Activated naive CD4-positive, alpha-beta T cell treated with anti-CD3 and anti-CD28 coated beads for 36 hours (primary cell): ENCODE results near the gene MYOZ3. TPM values are rescaled to one million over a fixed set of nuclear protein-coding genes. Genes with fewer than 3 reads are reported as not detected.

ENCODE experiments used
- CTCF ChIA-PET: fragments of 350-600 bp; sonication (Branson Sonifier 250); formaldehyde crosslinking; loops from one replicate; lab custom pipeline; 2021; ENCODE audit warnings: antibody characterized with exemption; lab: Charles Lee
- DNase-seq: peaks from one replicate; pipeline ENCODE4 v3.0.0-alpha.2; 2020
- H3K27ac Mint-ChIP-seq: one replicate; pipeline ENCODE4 v1.8.0; 2021; ENCODE audit warnings: mild to moderate bottlenecking, mixed read lengths
- H3K27me3 Mint-ChIP-seq: one replicate; pipeline ENCODE4 v1.8.0; 2021; ENCODE audit warnings: low read depth, mixed read lengths
- H3K36me3 Mint-ChIP-seq: one replicate; pipeline ENCODE4 v1.8.0; 2021; ENCODE audit warnings: low read depth, mixed read lengths
- H3K4me1 Mint-ChIP-seq: one replicate; pipeline ENCODE4 v1.8.0; 2021; ENCODE audit warnings: low read depth, mixed read lengths
- H3K4me3 Mint-ChIP-seq: one replicate; pipeline ENCODE4 v1.8.0; 2021; ENCODE audit warnings: mild to moderate bottlenecking, moderate library complexity, mixed read lengths
- H3K9me3 Mint-ChIP-seq: one replicate; pipeline ENCODE4 v1.8.0; 2021; ENCODE audit warnings: mixed read lengths
- intact Hi-C: fragments of 100-400 bp; cut with micrococcal nuclease; formaldehyde crosslinking; loops from one replicate; pipeline ENCODE4 v1.15.1; 2023
- total RNA-seq, 2 experiments: library from RNA; stranded (reverse); gene quantifications; one replicate each; pipeline ENCODE4 v1.2.3, GENCODE V29; 2021

The MYOZ3 gene
- total RNA-seq, 2 experiments from 2014 or later, result 0.17 to 0.49 TPM

DNA sequence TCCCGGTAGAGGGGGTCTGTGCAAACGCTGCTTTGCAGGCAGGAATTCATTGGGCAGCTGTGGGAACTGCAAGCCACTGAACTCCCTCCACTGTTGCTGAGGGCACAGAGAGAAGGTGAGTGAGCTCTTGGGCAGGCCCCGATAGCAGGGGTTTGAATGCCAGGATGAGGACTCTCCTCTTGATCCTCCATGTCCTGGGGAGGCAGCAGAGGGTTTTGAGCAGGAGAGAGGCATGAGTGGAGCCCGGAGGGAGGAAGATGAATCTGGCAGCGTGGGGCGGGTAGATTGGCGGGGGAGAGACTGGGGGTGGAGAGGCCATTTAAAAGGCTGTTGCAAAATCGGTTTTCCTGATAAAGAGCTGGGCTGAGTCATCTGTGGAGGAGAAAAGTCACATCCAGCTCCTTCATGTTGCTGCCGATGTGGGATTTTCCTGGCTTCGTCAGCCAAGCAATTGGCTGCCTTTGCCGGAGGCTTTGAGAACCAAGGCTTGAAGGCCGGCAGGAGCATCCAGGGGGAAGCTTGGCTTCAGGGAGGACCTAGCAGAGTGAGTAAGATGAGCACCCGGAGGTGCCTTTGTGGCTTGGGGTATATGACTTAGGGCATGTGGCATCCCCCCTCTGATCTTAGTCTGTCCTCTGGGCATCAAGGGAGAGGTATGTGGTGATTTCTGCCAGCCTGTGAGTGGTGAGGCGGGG is 20.6 kb upstream of the MYOZ3 start, which contains the start of gene SYNPO:
Gene SYNPO, plus strand, starts transcription at position 350 of the 695 bp plus-strand sequence. CDS start 7,616 bp downstream, outside the sequence.
- Mint-ChIP-seq H3K36me3 (no peaks in the 10 kb centered on the region), H3K27me3 (peaks cover 5% of the 10 kb centered on the region), H3K4me3 (no peak within 1 kb of the TSS), H3K9me3 (no peaks in the 10 kb centered on the region), H3K27ac (no peak within 1 kb of the TSS), H3K4me1 (no peaks in the 10 kb centered on the region)
- intact Hi-C loops, result no loop called here
- CTCF ChIA-PET, result no interaction called here
- DNase-seq, result no peak

DNA sequence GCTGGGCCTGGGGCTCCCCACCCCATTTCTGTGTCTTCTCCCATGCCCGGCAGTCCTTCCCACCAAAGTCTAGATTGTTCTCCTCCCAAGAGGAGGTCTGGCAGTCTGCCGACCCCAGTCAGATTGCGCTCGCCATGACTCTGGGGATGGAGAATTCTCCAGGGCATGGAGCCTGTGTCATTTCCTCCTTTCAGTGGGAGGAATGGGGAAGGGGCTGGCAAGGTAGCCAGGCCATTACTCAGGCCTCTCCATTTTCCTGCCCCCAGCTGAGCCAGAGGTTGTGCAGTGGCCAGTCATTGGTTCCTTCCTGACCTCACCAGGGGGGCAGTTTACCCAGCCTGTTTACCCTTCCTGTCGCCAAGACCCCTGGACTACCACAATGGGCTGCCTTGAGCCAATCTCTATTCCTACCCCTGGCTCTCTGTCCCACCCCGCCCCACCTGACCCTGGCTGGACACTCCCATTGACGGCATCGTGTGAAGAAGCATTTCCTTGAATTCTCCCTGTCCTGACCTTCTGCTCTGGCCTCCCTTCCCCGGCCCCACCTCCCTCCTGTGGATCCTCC is 20.0 kb upstream of the MYOZ3 start:
- Mint-ChIP-seq H3K4me3 (no peak overlapping the region), H3K27ac (no peak overlapping the region), H3K4me1 (no peaks in the 10 kb centered on the region), H3K9me3 (no peaks in the 10 kb centered on the region), H3K27me3 (peaks cover 5% of the 10 kb centered on the region), H3K36me3 (no peaks in the 10 kb centered on the region)
- CTCF ChIA-PET, result no interaction called here
- intact Hi-C loops, result no loop called here
- DNase-seq, result no peak

DNA sequence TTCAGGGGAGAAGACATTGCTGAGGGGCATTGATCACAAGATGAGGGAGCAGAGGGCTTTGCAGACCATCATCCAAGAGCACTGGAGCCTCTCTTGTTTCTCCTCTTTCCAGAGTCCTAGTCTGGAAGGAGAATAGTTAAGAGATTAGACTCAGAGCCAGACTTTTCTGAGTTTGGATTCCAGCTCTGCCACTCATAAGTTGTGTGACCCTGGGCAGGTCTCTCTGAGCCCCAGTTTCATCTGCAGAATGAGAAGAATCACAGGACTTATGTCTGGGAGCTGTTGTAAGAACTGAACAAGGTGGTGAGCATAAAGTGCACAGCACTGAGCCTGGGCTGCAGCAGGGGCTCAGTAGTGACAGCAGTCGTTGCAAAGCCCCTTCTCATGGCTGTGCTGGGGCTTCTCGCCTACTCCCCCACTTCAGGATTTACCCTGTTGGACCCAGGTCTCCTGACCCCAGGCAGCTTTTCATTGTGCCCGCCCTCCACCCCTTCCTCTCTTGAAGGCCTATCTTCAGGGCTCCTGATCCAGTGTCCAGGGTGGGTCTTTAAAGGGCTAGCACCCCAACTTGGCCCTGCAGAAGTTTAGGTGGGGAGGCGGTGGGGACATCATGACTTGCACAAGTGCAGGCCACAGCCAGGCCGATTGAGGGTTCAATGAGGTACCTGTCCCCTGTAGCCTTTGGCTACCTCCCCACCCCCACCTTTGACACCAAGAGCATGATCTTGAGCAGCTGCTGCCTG is 19.1 kb upstream of the MYOZ3 start:
- Mint-ChIP-seq H3K27me3 (peaks cover 3% of the 10 kb centered on the region), H3K4me3 (no peak overlapping the region), H3K27ac (no peak overlapping the region), H3K9me3 (no peaks in the 10 kb centered on the region), H3K4me1 (no peaks in the 10 kb centered on the region), H3K36me3 (no peaks in the 10 kb centered on the region)
- intact Hi-C loops, result no loop called here
- CTCF ChIA-PET, result interaction anchor here (1.2 kb wide), 1 partner anchor 15 kb away, joined by 4 read pairs; no protein-coding TSS in a partner anchor
- no peak for DNase-seq

DNA sequence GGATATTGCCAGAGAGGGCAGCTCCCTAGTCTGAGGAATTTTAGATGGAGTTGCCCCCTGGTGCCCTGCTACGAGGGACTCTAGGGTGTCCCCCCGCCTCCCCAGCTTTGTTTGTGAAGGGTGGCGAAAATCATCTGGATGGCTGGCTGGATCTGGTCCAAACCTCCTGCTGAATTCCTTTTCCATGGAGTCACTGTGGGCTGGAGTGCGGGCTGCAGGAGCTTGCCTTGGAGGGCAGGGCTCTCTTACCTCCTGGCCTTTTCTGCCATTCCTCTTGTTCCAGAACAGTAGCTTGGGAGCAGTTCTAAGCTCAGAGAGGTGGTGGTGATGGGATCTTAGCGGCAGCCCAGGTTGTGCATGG is 18.5 kb upstream of the MYOZ3 start:
- intact Hi-C loops, result no loop called here
- Mint-ChIP-seq H3K4me3 (no peak overlapping the region), H3K4me1 (no peaks in the 10 kb centered on the region), H3K9me3 (no peaks in the 10 kb centered on the region), H3K36me3 (no peaks in the 10 kb centered on the region), H3K27ac (no peak overlapping the region), H3K27me3 (no peaks in the 10 kb centered on the region)
- CTCF ChIA-PET, result interaction anchor here (1.2 to 1.3 kb wide), 2 partner anchors 12 to 15 kb away, joined by 4 read pairs; no protein-coding TSS in a partner anchor
- no peak for DNase-seq

DNA sequence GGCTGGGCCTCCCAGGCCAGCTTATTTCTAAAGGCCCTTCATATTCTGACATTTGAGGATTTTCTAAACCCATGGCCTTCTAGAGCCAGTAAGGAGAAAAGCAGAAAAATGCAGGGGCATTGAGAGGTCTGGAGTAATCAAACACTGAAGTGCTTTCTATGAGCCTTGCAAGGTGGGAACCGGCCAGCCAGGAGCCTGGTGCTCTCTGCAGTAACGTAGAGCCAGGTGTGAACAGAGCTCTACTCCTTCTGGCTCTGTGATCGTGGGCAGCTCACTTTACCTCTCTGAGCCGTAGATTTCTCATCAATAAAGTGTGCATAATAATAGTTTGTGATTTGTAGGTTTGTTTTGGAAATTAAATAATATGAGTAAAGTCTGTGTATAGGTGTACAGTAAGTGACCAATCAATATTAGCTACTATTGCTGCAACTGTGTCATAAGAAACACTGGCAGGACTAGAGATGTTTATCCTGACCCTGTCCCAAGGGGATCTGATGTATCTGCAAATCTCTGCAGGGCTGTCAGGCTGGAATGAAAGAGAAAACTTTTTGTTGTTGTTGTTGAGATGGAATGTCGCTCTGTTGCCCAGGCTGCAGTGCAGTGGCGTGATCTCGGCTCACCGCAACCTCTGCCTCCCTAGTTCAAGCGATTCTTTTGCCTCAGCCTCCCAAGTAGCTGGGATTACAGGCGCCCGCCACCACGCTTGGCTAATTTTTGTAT is 17.9 kb upstream of the MYOZ3 start:
- Mint-ChIP-seq H3K4me1 (no peaks in the 10 kb centered on the region), H3K36me3 (no peaks in the 10 kb centered on the region), H3K9me3 (no peaks in the 10 kb centered on the region), H3K27me3 (no peaks in the 10 kb centered on the region), H3K27ac (no peak overlapping the region), H3K4me3 (no peak overlapping the region)
- intact Hi-C loops, result no loop called here
- CTCF ChIA-PET, result interaction anchor here (0.6 to 1.3 kb wide), 4 partner anchors 12 to 680 kb away, joined by 3 to 4 read pairs (median 4); partner anchors contain the start of gene SMIM3
- no peak for DNase-seq

DNA sequence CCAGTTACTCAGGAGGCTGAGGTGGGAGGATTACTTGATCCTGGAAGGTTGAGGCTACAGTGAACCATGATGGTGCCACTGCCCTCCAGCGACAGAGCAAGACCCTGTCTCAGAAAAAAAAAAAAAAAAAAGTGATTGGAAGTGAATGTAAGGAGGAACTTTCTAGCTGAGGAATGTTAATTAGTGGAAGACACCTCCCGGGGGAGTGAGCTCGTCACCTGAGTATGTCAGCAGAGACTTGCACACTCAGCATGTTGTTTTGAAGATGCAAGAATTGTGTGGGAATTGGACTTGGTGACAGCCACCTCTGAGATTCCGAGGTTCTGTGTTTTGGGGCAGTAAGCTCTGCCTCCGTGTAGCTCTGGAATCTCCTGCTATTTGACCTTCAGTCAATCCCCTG is 17.0 kb upstream of the MYOZ3 start:
- H3K9me3 Mint-ChIP-seq, result no peaks in the 10 kb centered on the region
- intact Hi-C loops, result no loop called here
- no peak overlapping the region for H3K27ac Mint-ChIP-seq

DNA sequence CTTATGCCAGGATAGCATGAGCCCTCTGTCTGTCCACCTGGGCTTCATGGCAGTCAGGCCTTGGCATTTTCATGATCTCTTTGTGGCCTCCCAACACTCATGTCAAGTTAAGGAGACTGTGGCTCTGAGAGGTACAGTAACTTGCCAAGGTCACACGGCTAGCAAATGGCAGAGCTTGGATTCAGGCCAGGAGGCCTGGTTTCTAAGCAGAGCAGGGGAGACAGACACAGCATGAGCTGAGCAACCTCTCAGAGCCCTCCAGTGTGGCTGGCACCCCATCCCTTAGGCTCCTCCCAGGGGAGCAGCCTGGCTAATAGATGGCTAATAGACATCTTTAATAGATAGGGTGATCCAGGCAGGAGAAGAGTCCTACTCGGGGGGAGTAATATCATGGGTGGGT is 16.5 kb upstream of the MYOZ3 start:
- no peaks in the 10 kb centered on the region for H3K27me3 Mint-ChIP-seq
- no peak overlapping the region for H3K4me3 Mint-ChIP-seq
- intact Hi-C loops, result no loop called here
- no peak overlapping the region for H3K27ac Mint-ChIP-seq
- no peak for DNase-seq
- H3K36me3 Mint-ChIP-seq, result no peaks in the 10 kb centered on the region
- H3K4me1 Mint-ChIP-seq, result no peaks in the 10 kb centered on the region
- CTCF ChIA-PET, result interaction anchor here (1.1 kb wide), 1 partner anchor 134 kb away, joined by 3 read pairs; the partner anchor contains the start of gene SMIM3
- H3K9me3 Mint-ChIP-seq, result no peaks in the 10 kb centered on the region

More for the DNA sequence above, 17.0 kb upstream of the MYOZ3 start:
- Mint-ChIP-seq H3K36me3 (no peaks in the 10 kb centered on the region), H3K4me3 (no peak overlapping the region), H3K27me3 (no peaks in the 10 kb centered on the region), H3K4me1 (no peaks in the 10 kb centered on the region)
- CTCF ChIA-PET, result interaction anchor here (1.1 to 1.3 kb wide), 2 partner anchors 11 to 135 kb away, joined by 3 to 4 read pairs; partner anchors contain the start of gene SMIM3
- no peak for DNase-seq

DNA sequence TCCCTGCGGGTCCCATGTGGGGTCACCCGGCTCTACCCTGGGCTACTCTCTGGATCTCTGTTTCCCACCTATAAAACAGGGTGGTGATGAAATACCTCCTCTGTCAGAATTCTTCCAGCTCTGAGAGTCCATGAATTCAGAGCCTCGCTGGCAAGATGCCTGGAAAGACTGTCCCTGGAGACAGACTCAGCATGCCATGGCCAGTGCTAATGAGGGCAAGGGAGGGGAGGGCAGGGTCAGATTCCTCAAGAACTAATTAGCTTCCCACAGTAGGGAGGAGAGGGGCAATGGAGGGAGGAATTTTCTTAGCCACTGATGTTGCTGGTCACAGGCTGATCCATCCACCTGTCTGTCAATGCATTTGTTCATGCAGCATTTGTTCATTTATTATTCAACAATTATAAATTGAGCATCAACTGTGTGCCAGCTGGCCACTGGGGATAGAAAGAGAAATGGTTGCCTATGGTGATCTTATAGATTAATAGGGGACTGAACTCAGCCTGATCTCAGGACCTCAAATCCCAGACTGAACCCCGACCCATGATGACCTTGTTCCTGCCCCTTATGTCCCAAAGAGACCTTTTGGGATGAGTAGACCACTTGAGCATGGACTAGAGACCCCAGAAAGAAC is 15.9 kb upstream of the MYOZ3 start:
- Mint-ChIP-seq H3K4me1 (no peaks in the 10 kb centered on the region), H3K9me3 (no peaks in the 10 kb centered on the region), H3K4me3 (no peak overlapping the region), H3K27ac (no peak overlapping the region), H3K36me3 (no peaks in the 10 kb centered on the region), H3K27me3 (no peaks in the 10 kb centered on the region)
- intact Hi-C loops, result no loop called here
- no peak for DNase-seq
- CTCF ChIA-PET, result interaction anchor here (1.2 kb wide), 1 partner anchor 85 kb away, joined by 3 read pairs; no protein-coding TSS in a partner anchor

DNA sequence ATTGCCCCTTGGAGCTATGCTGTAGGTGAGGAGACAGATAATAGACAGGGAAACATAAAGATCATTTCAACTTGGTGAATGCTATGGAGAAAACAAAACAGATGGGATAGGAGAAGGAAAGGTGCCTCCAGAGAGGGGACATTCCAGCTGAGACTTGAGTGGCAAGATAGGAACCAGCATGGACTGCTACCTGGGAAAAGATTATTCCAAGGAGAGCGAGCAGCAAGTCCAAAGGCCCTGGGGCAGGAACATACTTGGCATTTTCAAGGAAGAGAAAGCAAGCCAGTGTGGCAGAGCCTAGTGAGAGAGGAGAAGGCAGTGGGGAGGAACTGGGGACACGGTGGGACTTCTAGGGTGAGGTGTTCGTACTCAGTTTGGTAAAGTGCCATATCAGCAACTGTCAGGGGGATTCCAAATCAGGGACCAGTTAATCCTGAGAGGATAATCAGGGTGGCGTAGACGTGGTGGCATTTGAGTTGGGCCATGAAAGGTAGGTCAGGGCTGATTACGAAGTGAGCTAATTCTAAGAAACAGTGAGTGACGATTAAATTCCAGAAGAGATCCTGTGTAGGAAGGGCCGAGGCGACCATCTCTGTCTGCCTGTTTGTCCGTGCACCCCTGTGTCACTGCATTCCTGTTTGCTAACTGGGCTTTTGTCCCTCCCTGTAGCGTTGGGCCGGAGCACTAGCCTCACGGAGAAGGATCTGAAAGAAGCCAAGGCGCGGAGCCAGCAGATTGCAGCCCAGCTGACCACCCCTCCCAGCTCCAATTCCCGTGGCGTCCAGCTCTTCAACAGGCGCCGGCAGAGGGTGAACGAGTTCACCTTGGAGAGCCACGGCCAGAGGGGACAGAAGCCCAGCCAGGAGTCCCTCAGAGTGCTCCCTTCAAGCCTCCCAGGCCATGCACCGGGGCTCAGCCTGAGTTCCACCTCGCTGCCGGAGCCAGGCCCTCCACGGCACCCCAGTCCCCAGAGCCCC is 13.5 kb upstream of the MYOZ3 start:
- DNase-seq, result no peak
- Mint-ChIP-seq H3K4me1 (no peaks in the 10 kb centered on the region), H3K9me3 (no peaks in the 10 kb centered on the region), H3K27ac (no peak overlapping the region), H3K4me3 (no peak overlapping the region), H3K27me3 (no peaks in the 10 kb centered on the region), H3K36me3 (no peaks in the 10 kb centered on the region)
- intact Hi-C loops, result no loop called here
- CTCF ChIA-PET, result interaction anchor here (0.7 to 1.0 kb wide), 2 partner anchors 9 to 10 kb away, joined by 3 to 4 read pairs; no protein-coding TSS in a partner anchor

DNA sequence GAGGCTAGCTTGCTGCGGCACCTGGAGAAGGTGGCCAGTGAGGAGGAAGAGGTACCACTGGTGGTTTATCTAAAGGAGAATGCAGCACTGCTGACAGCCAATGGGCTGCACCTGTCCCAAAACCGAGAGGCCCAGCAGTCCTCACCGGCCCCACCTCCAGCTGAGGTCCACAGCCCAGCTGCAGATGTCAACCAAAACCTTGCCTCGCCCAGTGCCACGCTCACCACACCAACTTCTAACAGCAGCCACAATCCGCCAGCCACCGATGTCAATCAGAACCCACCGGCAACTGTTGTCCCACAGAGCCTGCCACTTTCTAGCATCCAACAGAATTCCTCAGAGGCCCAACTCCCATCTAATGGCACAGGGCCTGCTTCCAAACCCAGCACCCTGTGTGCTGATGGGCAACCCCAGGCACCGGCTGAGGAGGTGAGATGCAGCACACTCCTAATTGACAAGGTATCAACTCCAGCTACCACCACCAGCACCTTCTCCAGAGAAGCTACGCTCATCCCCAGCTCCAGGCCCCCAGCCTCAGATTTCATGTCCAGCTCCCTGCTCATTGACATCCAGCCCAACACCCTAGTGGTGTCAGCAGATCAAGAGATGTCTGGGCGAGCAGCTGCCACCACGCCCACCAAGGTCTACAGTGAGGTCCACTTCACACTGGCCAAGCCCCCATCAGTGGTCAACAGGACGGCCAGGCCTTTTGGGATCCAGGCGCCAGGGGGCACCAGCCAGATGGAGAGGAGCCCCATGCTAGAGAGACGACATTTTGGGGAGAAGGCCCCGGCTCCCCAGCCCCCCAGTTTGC is 12.6 kb upstream of the MYOZ3 start:
- Mint-ChIP-seq H3K9me3 (no peaks in the 10 kb centered on the region), H3K27me3 (no peaks in the 10 kb centered on the region), H3K4me1 (no peaks in the 10 kb centered on the region), H3K27ac (no peak overlapping the region), H3K4me3 (no peak overlapping the region), H3K36me3 (no peaks in the 10 kb centered on the region)
- CTCF ChIA-PET, result interaction anchor here (0.6 kb wide), 1 partner anchor 544 kb away, joined by 3 read pairs; no protein-coding TSS in a partner anchor
- intact Hi-C loops, result no loop called here
- no peak for DNase-seq
